KMS-11 (cell line): Measurements from ENCODE around the gene SDHA.
"Not testable (repeated sequence)": the region's sequence is repeated elsewhere in the genome, so short reads cannot be mapped to it uniquely, and the experiment has no call there.

Experiments used
- H2AFZ ChIP-seq: fragments of 200-600 bp; sonication (generic); 2 replicates; pipeline ENCODE4 v1.6.1; 2016; ENCODE audit warnings: antibody characterized with exemption, mixed run types, low read depth
- H3K27ac ChIP-seq: fragments of 200-600 bp; sonication (generic); 2 replicates; pipeline ENCODE4 v1.6.1; 2016; ENCODE audit warnings: mild to moderate bottlenecking, mixed run types
- H3K27me3 ChIP-seq: fragments of 200-600 bp; sonication (generic); 2 replicates; pipeline ENCODE4 v1.6.1; 2017; ENCODE audit warnings: mild to moderate bottlenecking, low read depth, mixed run types, moderate library complexity; ENCODE audit not compliant: insufficient read depth
- H3K36me3 ChIP-seq: fragments of 200-600 bp; sonication (generic); 2 replicates; pipeline ENCODE4 v1.6.1; 2017; ENCODE audit warnings: mild to moderate bottlenecking, mixed run types; ENCODE audit not compliant: insufficient read depth
- H3K4me1 ChIP-seq: fragments of 200-600 bp; sonication (generic); 2 replicates; pipeline ENCODE4 v1.6.1; 2016; ENCODE audit warnings: mild to moderate bottlenecking, low read depth, mixed run types; ENCODE audit not compliant: poor library complexity, severe bottlenecking
- H3K4me2 ChIP-seq: fragments of 200-600 bp; sonication (generic); 2 replicates; pipeline ENCODE4 v1.7.0; 2016; ENCODE audit warnings: mild to moderate bottlenecking, mixed run types
- H3K4me3 ChIP-seq: fragments of 200-600 bp; sonication (generic); IDR thresholded peaks from 2 replicates; pipeline ENCODE4 v1.6.1; 2017; ENCODE audit warnings: low read depth, low read length, mixed read lengths; ENCODE audit not compliant: insufficient read depth
- H3K79me2 ChIP-seq: fragments of 200-600 bp; sonication (generic); 2 replicates; pipeline ENCODE4 v1.6.1; 2016; ENCODE audit warnings: low read depth, mixed run types; ENCODE audit not compliant: insufficient read depth
- H3K9ac ChIP-seq: fragments of 200-600 bp; sonication (generic); 2 replicates; pipeline ENCODE4 v1.6.1; 2016; ENCODE audit warnings: mild to moderate bottlenecking, mixed run types
- H4K20me1 ChIP-seq: fragments of 200-600 bp; sonication (generic); 2 replicates; pipeline ENCODE4 v1.6.1; 2016; ENCODE audit warnings: mild to moderate bottlenecking, mixed run types; ENCODE audit not compliant: insufficient read depth
- TF ChIP-seq, protein P1 (sequence below): fragments of 200-600 bp; sonication (generic); conservative IDR thresholded peaks from 2 replicates; pipeline ENCODE4 v1.6.1; 2017; ENCODE audit warnings: low read depth, mild to moderate bottlenecking, antibody characterized with exemption, low read length, moderate library complexity, mixed read lengths

Gene SDHA

DNA sequence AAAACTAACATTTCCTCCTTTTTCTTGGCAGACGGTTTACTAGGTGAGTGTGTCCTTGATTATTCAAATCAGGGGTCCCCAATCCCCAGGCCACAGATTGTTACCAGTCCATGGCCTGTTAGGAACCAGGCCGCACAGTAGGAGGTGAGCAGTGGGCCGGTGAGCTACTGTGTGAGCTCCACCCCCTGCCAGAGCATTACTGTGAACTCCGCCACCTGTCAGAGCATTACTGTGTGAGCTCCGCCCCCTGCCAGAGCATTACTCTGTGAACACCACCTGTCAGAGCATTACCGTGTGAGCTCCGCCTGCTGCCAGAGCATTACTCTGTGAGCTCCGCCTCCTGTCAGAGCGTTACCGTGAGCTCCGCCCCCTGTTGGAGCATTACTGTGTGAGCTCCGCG is 39.0 kb downstream of the SDHA start:
- H3K4me2 ChIP-seq = no peak overlapping the region
- no peaks in the 10 kb centered on the region for H3K27me3 ChIP-seq
- H4K20me1 ChIP-seq = no peaks in the 10 kb centered on the region
- H2AFZ ChIP-seq = no peak overlapping the region
- H3K4me3 ChIP-seq = no peak overlapping the region
- TF ChIP-seq, protein P1, sequence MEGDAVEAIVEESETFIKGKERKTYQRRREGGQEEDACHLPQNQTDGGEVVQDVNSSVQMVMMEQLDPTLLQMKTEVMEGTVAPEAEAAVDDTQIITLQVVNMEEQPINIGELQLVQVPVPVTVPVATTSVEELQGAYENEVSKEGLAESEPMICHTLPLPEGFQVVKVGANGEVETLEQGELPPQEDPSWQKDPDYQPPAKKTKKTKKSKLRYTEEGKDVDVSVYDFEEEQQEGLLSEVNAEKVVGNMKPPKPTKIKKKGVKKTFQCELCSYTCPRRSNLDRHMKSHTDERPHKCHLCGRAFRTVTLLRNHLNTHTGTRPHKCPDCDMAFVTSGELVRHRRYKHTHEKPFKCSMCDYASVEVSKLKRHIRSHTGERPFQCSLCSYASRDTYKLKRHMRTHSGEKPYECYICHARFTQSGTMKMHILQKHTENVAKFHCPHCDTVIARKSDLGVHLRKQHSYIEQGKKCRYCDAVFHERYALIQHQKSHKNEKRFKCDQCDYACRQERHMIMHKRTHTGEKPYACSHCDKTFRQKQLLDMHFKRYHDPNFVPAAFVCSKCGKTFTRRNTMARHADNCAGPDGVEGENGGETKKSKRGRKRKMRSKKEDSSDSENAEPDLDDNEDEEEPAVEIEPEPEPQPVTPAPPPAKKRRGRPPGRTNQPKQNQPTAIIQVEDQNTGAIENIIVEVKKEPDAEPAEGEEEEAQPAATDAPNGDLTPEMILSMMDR = no peak
- H3K79me2 ChIP-seq = no peaks in the 10 kb centered on the region
- H3K36me3 ChIP-seq = peaks cover 25% of the 10 kb centered on the region; the same call in 1 of the 2 replicates
- H3K27ac ChIP-seq = no peak overlapping the region
- no peak overlapping the region for H3K9ac ChIP-seq
- H3K4me1 ChIP-seq = no peaks in the 10 kb centered on the region

DNA sequence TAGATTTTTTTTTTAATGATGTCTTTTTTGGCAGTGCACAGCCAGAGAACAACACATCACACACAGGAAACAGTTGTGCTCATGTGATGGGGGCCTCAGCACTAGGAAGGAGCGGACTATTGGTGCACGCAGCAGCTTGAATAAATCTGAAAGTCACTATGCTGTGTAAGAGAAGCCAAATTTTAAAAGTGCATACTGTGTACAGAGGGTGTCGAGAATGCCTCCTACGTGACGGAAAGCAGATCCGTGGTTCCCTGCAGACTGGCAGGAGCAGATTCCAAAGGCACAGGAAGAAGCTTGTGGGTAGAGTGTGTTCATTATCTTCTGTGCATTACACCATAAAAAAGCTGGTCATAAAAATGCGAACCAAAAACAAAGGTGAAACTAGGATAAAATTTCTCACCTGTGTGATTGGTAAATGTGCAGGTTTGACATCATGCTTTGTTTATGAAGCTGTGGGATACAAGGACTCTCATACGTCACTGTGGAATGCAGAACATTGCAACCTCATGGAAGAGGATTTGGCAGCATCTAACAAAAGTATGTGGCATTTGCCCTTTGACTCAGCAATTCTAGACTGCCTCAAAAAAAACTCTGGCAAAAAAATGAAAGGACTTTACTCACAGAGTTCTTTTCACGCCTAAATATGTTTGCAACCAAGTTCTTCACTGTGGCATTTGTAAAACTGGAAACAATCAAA is 45.3 kb downstream of the SDHA start:
- not testable (repeated sequence) for H3K36me3 ChIP-seq, H3K79me2 ChIP-seq, H3K4me2 ChIP-seq, H4K20me1 ChIP-seq, H3K27me3 ChIP-seq, H3K4me1 ChIP-seq, H3K27ac ChIP-seq, H3K9ac ChIP-seq, H3K4me3 ChIP-seq, H2AFZ ChIP-seq

DNA sequence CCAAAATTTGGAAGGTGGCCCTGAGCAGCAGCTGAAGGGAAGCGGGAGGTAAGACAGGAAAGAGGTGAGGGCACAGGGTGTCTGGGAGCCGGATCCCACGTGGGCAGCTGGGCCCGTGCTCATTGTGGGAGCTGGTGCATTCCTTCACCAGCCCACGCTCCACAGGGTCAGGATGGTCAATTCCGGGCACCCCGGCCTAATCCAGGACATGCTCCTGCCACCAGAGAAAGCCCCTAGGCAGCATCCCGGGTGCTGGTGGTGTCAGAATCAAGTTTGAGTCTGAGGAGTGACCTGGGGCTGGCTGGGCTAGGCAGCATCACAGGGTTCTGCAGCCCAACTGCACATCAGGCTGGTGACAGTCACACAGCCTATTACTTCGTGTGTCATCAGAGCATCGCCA is 46.2 kb downstream of the SDHA start:
- H2AFZ ChIP-seq = no peak overlapping the region
- no peaks in the 10 kb centered on the region for H3K27me3 ChIP-seq
- no peaks in the 10 kb centered on the region for H3K79me2 ChIP-seq
- no peak overlapping the region for H3K27ac ChIP-seq
- no peak overlapping the region for H3K4me2 ChIP-seq
- H4K20me1 ChIP-seq = no peaks in the 10 kb centered on the region
- H3K36me3 ChIP-seq = peaks cover 3% of the 10 kb centered on the region; the same call in 1 of the 2 replicates
- TF ChIP-seq, protein P1 = no peak
- no peak overlapping the region for H3K9ac ChIP-seq
- no peak overlapping the region for H3K4me3 ChIP-seq
- H3K4me1 ChIP-seq = no peaks in the 10 kb centered on the region

DNA sequence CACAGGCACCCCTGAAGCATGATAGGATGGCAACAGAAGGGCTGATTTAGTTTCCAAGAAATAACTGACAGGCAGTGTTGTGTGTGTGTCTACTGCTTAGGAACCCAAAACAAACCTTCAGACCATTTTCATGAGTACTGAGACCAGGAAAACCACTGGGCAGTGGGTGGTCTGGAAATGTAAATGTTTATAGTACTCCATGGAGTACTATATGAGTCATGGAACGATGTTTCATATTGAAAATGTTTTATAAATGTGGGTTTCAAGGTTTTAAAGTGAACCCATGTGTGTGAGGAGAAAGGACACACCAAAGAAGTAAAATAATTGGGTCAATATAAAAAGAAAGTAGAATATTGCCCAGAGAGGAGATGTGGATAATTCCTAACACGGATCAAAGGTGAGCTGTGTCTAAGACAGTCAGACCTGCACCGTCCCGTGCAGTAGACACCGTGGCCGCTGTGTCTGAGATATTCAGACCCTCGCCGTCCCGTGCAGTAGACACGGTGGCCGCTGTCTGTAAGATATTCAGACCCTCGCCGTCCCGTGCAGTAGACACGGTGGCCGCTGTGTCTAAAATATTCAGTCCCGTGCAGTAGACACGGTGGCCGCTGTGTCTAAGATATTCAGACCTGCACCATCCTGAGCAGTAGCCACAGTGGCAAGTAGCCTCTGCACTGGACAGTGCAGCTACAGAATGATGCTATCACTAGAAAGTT is 48.3 kb downstream of the SDHA start:
- not testable (repeated sequence) for H3K4me3 ChIP-seq, H3K79me2 ChIP-seq, H4K20me1 ChIP-seq, H3K4me2 ChIP-seq, H3K27ac ChIP-seq, H3K9ac ChIP-seq, H2AFZ ChIP-seq, H3K36me3 ChIP-seq, H3K27me3 ChIP-seq
- peaks cover 11% of the 10 kb centered on the region for H3K4me1 ChIP-seq

DNA sequence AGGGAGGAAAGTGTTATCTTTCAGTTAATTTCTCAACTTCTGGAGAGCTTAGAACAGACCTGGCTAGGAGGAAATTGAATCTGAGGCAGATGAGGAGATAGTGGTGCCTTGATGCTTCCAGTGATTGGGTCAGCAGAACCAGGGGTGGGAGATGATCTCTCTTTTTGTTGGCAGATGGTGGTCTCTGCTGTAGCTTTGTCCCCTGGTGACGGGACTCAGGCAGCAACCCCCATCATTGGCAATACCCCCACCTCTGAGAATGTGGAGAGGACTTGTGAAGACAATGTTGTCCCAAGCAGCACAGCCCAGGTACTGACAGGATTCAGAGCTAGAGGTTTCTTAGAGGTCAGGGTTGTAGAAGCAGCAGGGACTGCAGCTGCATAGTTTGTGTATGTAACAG is 49.6 kb downstream of the SDHA start:
- Histone ChIP-seq H3K27me3 (no peaks in the 10 kb centered on the region), H4K20me1 (no peaks in the 10 kb centered on the region), H3K4me3 (no peak overlapping the region), H3K27ac (no peak overlapping the region), H3K4me2 (no peak overlapping the region), H2AFZ (no peak overlapping the region), H3K9ac (no peak overlapping the region), H3K36me3 (peaks cover 3% of the 10 kb centered on the region; the same call in 1 of the 2 replicates), H3K4me1 (peaks cover 13% of the 10 kb centered on the region), H3K79me2 (peaks cover 5% of the 10 kb centered on the region; the same call in 1 of the 2 replicates)
- TF ChIP-seq, protein P1 = no peak
